HG02571 (cell line): Measurements from ENCODE around the gene NUP58.
"Not testable (repeated sequence)": the region's sequence is repeated elsewhere in the genome, so short reads cannot be mapped to it uniquely, and the experiment has no call there.

Experiments
- ATAC-seq: cut with Tn5 transposase; IDR thresholded peaks from one replicate; pipeline ENCODE4 v1.9.1; 2021; ENCODE audit warnings: mild to moderate bottlenecking, moderate library complexity; ENCODE audit not compliant: unreplicated experiment

NUP58 gene

GRCh38 chr13:25302121-25302520 lies 696 bp downstream of the NUP58 start:
- ATAC-seq: no peak

GRCh38 chr13:25306671-25307464 lies 5.4 kb downstream of the NUP58 start:
- no peak for ATAC-seq

- ATAC-seq: no peak
Measured at GRCh38 chr13:25310891-25311290, 9.5 kb downstream of the NUP58 start.

GRCh38 chr13:25318946-25319345 lies 17.5 kb downstream of the NUP58 start:
- not testable (repeated sequence) for ATAC-seq

GRCh38 chr13:25319771-25320170 lies 18.3 kb downstream of the NUP58 start:
- no peak for ATAC-seq

GRCh38 chr13:25324100-25324499 lies 22.7 kb downstream of the NUP58 start:
- ATAC-seq: no peak

- ATAC-seq: no peak
Measured at GRCh38 chr13:25329706-25330105, 28.3 kb downstream of the NUP58 start.

GRCh38 chr13:25330541-25330940 lies 29.1 kb downstream of the NUP58 start:
- no peak for ATAC-seq

GRCh38 chr13:25335856-25336255 lies 34.4 kb downstream of the NUP58 start:
- ATAC-seq: no peak

- ATAC-seq: no peak
Measured at GRCh38 chr13:25345576-25345975, 44.2 kb downstream of the NUP58 start.

GRCh38 chr13:25347151-25347550 lies 45.7 kb downstream of the NUP58 start:
- ATAC-seq: no peak

GRCh38 chr13:25351404-25351803 lies 50.0 kb downstream of the NUP58 start:
- no peak for ATAC-seq

- ATAC-seq: no peak
Measured at GRCh38 chr13:25352230-25352629, 50.8 kb downstream of the NUP58 start.

- no peak for ATAC-seq
Measured at GRCh38 chr13:25352806-25353205, 51.4 kb downstream of the NUP58 start.

GRCh38 chr13:25353344-25353743 lies 51.9 kb downstream of the NUP58 start:
- ATAC-seq: no peak

GRCh38 chr13:25354377-25354776 lies 53.0 kb downstream of the NUP58 start:
- no peak for ATAC-seq

GRCh38 chr13:25360443-25360842 lies 59.0 kb downstream of the NUP58 start:
- not testable (repeated sequence) for ATAC-seq

GRCh38 chr13:25365720-25366235 lies 64.4 kb downstream of the NUP58 start:
- no peak for ATAC-seq

- no peak for ATAC-seq
Measured at GRCh38 chr13:25371158-25371874, 69.9 kb downstream of the NUP58 start.

- ATAC-seq: no peak
Measured at GRCh38 chr13:25371875-25372283, 70.5 kb downstream of the NUP58 start, which contains the start of gene ATP8A2. TSS of gene ATP8A2 (plus strand) at chr13:25371974. CDS start at chr13:25372213, 239 bp downstream.

- ATAC-seq: no peak
Measured at GRCh38 chr13:25372284-25373081, 71.1 kb downstream of the NUP58 start.
